NCI-H446 treated with DMSO at 0.1 percent for 48 hours (cell line): Measurements from ENCODE around the gene MANEA.

ENCODE experiments used
- DNase-seq: peaks from one replicate; lab custom pipeline; 2025; lab: John Stamatoyannopoulos, UW

Gene MANEA

GRCh38 chr6:95589067-95589466, 11.7 kb downstream of the MANEA start:
- no peak for DNase-seq

DNA sequence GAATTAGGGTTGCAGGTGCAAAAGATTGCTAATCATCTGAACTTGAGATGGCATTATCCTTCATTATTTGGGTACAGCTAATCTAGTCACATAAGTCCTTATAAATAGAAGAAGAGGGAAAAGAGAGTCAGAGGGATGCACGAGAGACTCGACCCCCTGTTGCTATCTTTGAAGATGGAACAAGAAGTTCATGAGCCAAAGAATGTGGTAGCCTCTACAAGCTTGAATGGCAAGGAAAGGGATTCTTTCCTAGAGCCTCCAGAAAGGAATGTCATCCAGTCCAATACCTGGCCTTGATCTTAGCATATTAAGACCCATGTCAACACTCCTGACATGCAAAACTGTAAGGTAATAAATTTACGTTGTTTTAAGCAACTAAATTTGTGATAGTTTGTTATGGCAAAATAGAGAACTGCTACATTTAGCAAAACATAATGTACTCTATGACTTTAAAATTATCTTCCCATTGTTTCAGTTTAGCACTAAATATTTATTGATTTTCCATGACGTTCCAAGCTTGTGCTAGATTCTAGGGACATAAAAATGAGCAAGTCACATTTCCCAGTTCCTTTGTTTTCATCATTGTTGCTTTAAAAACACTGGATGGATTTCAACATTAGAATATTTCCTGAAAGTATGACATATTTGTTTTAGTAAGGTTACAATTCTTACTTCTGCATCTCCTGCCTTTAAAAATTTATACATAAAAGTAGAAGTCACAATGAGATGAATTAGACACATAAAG, 12.7 kb downstream of the MANEA start:
- no peak for DNase-seq

DNA sequence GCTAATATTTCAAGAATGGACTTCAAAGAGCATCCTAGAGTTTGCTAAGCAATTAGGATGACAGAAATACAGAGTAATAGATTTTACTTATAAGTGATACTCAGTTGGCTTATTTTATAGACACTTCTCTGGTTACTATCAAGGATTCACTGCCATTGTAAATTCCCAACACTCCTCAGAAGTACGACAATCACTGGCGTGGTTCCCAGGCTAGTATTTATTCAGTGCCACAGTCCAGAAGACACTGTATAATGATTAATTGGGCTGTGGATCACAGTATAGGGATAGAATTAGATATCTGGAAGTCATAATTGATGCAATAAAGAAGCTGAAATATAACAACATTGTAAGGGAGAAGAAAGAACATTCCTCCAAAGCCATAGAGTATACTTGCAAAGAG, 15.7 kb downstream of the MANEA start:
- peak; percentile 57 for DNase-seq

DNA sequence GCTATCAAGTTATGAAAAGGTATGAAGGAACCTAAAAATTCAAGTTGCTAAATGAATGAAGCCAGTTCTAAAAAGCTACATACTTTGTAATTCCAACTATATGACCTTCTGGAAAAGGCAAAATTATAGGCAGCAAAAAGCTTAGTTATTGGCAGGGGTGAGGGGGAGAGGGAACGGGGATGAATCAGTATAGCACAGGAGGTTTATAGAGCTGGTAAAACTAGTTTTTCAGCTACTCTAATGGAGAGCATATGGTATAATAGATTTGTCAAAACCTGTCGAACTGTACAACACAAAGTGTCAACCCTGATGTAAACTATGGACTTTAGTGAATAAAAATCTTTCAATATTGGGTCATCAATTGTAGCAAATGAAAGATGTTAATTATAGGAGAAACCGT, 18.7 kb downstream of the MANEA start:
- no peak for DNase-seq

GRCh38 chr6:95599706-95600105, 22.4 kb downstream of the MANEA start:
- no peak for DNase-seq

- no peak for DNase-seq
Observed at GRCh38 chr6:95601133-95601532, 23.8 kb downstream of the MANEA start.

DNA sequence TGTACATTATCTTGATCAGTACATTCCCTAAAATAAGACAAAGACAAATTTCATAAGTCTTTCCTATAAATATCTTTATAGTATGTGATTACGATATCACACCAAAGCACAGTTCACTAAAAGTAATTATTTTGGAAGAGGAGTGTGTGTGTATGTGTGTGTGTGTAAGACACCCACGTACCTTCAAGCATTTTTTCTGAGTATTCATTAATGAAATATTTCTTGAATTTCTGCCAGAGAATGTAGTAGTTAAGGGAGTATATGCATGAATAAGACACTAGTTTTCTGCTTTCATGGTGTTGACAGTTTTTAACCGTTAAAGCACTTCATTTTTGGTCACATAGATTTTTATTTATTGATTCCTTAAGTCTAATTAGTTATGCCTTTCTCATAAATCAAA, 36.8 kb downstream of the MANEA start:
- DNase-seq = no peak

GRCh38 chr6:95629551-95629950, 52.2 kb downstream of the MANEA start:
- DNase-seq = no peak

GRCh38 chr6:95636552-95637431, 59.5 kb downstream of the MANEA start:
- DNase-seq = no peak

GRCh38 chr6:95648636-95649035, 71.3 kb downstream of the MANEA start:
- no peak for DNase-seq

- no peak for DNase-seq
Observed at GRCh38 chr6:95649451-95649850, 72.1 kb downstream of the MANEA start.

- no peak for DNase-seq
Observed at GRCh38 chr6:95654176-95654575, 76.8 kb downstream of the MANEA start.

DNA sequence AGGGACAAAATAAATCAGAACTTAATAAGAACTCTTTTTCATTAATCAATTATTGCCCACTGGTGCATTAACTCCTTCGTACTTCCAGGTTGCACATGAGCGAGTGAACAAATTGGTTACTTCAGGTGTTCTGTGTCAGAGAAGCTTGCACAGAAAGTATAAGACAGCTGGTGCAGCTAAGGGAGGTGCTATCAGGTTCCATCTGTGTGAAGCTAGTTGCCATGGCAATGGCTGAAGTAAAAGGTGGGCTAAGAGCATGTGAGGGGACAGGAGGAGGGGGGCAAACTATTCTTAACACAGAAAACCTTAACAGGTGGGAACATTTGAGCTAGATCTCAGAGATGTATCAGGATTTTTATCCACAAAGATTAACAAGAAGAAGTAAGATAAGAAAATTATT, 81.6 kb downstream of the MANEA start:
- DNase-seq = no peak
